Measurements from ENCODE around the gene PAX5. TPM values are rescaled to one million over a fixed set of nuclear protein-coding genes. Genes with fewer than 3 reads are reported as not detected.

The PAX5 gene
- total RNA-seq, 1 experiment from 2014 or later: 0.39 TPM

DNA sequence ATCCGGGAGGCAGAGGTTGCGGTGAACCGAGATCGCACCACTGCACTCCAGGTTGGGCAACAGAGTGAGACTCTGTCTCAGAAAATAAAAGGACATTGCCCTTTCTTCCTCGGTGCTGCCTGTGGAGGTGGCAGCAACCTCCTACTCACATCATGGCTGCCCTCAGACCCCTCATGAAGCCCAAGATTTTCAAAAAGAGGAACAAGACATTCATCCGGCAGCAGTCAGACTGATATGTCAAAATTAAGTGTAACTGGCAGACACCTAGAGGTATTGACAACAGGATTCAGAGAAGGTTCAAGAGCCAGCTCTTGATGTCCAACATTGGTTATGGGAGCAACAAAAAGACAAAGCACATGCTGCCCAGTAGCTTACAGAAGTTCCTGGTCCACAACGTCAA, 12.6 kb upstream of the PAX5 start:
- TF ChIP-seq, protein P1, sequence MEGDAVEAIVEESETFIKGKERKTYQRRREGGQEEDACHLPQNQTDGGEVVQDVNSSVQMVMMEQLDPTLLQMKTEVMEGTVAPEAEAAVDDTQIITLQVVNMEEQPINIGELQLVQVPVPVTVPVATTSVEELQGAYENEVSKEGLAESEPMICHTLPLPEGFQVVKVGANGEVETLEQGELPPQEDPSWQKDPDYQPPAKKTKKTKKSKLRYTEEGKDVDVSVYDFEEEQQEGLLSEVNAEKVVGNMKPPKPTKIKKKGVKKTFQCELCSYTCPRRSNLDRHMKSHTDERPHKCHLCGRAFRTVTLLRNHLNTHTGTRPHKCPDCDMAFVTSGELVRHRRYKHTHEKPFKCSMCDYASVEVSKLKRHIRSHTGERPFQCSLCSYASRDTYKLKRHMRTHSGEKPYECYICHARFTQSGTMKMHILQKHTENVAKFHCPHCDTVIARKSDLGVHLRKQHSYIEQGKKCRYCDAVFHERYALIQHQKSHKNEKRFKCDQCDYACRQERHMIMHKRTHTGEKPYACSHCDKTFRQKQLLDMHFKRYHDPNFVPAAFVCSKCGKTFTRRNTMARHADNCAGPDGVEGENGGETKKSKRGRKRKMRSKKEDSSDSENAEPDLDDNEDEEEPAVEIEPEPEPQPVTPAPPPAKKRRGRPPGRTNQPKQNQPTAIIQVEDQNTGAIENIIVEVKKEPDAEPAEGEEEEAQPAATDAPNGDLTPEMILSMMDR (conservative IDR thresholded peaks at IDR 0.05): no peak
- H3K27me3 Mint-ChIP-seq (ENCODE audit: low read depth): peaks cover 52% of the 10 kb centered on the region
- H2AK5ac ChIP-seq (ENCODE audit: insufficient read length, low read length): no peak overlapping the region
- H3K27ac ChIP-seq (ENCODE audit: insufficient read length, low read depth, low read length): no peak overlapping the region
- H3K79me2 ChIP-seq (ENCODE audit: insufficient read depth, low read length): no peaks in the 10 kb centered on the region
- no peak overlapping the region for H2BK20ac ChIP-seq (ENCODE audit: low read depth, low read length, poor library complexity, severe bottlenecking)
- H3K9me3 ChIP-seq (ENCODE audit: control insufficient read depth, low read depth, low read length): no peaks in the 10 kb centered on the region
- H4K8ac ChIP-seq (replicated peaks; ENCODE audit: insufficient read length, low read depth, low read length): no peak overlapping the region
- no peak overlapping the region for H3K9ac ChIP-seq (ENCODE audit: extremely low read depth, insufficient read length, low read length)
- no peaks in the 10 kb centered on the region for H3K36me3 Mint-ChIP-seq (ENCODE audit: insufficient read depth in 1 of 3, low read depth in 3 of 3)
- no peaks in the 10 kb centered on the region for H3K9me3 Mint-ChIP-seq
- no peak overlapping the region for H4K5ac ChIP-seq (ENCODE audit: insufficient read length, low read depth, low read length)
- H3T11ph ChIP-seq (ENCODE audit: low read length): no peak overlapping the region
- no peak overlapping the region for H2BK12ac ChIP-seq (ENCODE audit: insufficient read length, low read depth, low read length)
- no peak overlapping the region for H3K23ac ChIP-seq (ENCODE audit: insufficient read length, low read depth, low read length)
- no peaks in the 10 kb centered on the region; the same call in 1 of the 2 replicates for H3K4me1 ChIP-seq (ENCODE audit: insufficient read depth, low read length)
- H3K79me1 ChIP-seq (ENCODE audit: insufficient read depth, low read depth, low read length, poor library complexity, severe bottlenecking): no peaks in the 10 kb centered on the region
- H3K18ac ChIP-seq (ENCODE audit: insufficient read length, low read depth, low read length): no peak overlapping the region
- H3K4me1 Mint-ChIP-seq: peaks cover 9 to 28% of the 10 kb centered on the region in 2 experiments
- H3K27ac Mint-ChIP-seq: peak overlapping the region in 1 of 3 experiments; percentile 16; a peak in 1 of 7 replicates
- H3K27me3 ChIP-seq (ENCODE audit: insufficient read depth, low read length): no peaks in the 10 kb centered on the region; the same call in 1 of the 2 replicates
- no peak overlapping the region for H2AFZ ChIP-seq (ENCODE audit: low read length)
- H3K4me2 ChIP-seq (ENCODE audit: insufficient read depth, insufficient read length, low read length): no peak overlapping the region
- no peak overlapping the region for H2BK5ac ChIP-seq (ENCODE audit: insufficient read length, low read length)
- no peak overlapping the region for H3K14ac ChIP-seq (ENCODE audit: insufficient read depth, low read length)
- H3K23me2 ChIP-seq (ENCODE audit: insufficient read length, low read depth, low read length, poor library complexity, severe bottlenecking): no peaks in the 10 kb centered on the region
- H4K91ac ChIP-seq (ENCODE audit: insufficient read length, low read depth, low read length): no peak overlapping the region
- H3K56ac ChIP-seq (ENCODE audit: insufficient read length, low read depth, low read length): no peak overlapping the region
- no peak overlapping the region for H2BK120ac ChIP-seq (ENCODE audit: low read depth, low read length, poor library complexity, severe bottlenecking)
- no peaks in the 10 kb centered on the region for H4K20me1 ChIP-seq (ENCODE audit: control insufficient read depth, insufficient read depth, insufficient read length)
- no CpG with 5 or more reads among the region's 7 CpGs for WGBS (ENCODE audit: extremely low coverage, insufficient read length, low lambda C conversion rate)
- no peak overlapping the region for H3K4ac ChIP-seq (ENCODE audit: low read depth, low read length)
- H2BK15ac ChIP-seq (ENCODE audit: low read depth, low read length): no peak overlapping the region
- no peak for DNase-seq
- H3K4me3 Mint-ChIP-seq: no peak overlapping the region
